SU-DHL-6 (cell line): Measurements from ENCODE around the gene RASL10A.

Experiments
- H2AFZ ChIP-seq: fragments of 200-600 bp; sonication (generic); 2 replicates; pipeline ENCODE4 v1.6.1; 2014; ENCODE audit warnings: low read depth, mild to moderate bottlenecking, moderate library complexity, mixed read lengths, antibody characterized with exemption, low read length; ENCODE audit not compliant: severe bottlenecking
- H3F3A ChIP-seq: fragments of 200-600 bp; shearing (Covaris generic); 2 replicates; pipeline ENCODE4 v1.6.0; 2016; ENCODE audit warnings: antibody characterized with exemption, mild to moderate bottlenecking; ENCODE audit not compliant: insufficient read depth
- H3K27ac ChIP-seq: fragments of 200-600 bp; sonication (generic); 2 replicates; pipeline ENCODE4 v1.5.1; 2016; ENCODE audit warnings: low read depth, mild to moderate bottlenecking, low read length, moderate library complexity, mixed read lengths
- H3K27me3 ChIP-seq: fragments of 200-600 bp; sonication (generic), shearing (Covaris generic); 2 replicates; pipeline ENCODE4 v1.6.0; 2014; ENCODE audit warnings: mild to moderate bottlenecking, low read length
- H3K36me3 ChIP-seq: fragments of 200-600 bp; sonication (generic); 2 replicates; pipeline ENCODE4 v1.6.1; 2014; ENCODE audit warnings: mild to moderate bottlenecking, low read length, mixed read lengths
- H3K4me2 ChIP-seq: fragments of 300-600, 200-600 bp; shearing (Covaris generic), sonication (generic); 2 replicates; pipeline ENCODE4 v1.6.0; 2014; ENCODE audit warnings: low read length, low read depth, mild to moderate bottlenecking; ENCODE audit not compliant: poor library complexity, severe bottlenecking
- H3K4me3 ChIP-seq: fragments of 200-600 bp; sonication (generic); 2 replicates; pipeline ENCODE4 v1.5.1; 2014; ENCODE audit warnings: antibody characterized with exemption, low read length, mild to moderate bottlenecking, mixed read lengths; ENCODE audit not compliant: insufficient read depth, poor library complexity, severe bottlenecking
- H3K79me2 ChIP-seq: fragments of 200-600 bp; sonication (generic); 2 replicates; pipeline ENCODE4 v1.6.1; 2014; ENCODE audit warnings: mild to moderate bottlenecking, low read length, moderate library complexity; ENCODE audit not compliant: insufficient read depth
- H3K9ac ChIP-seq: fragments of 200-600 bp; sonication (generic); 2 replicates; pipeline ENCODE4 v1.7.0; 2014; ENCODE audit warnings: mild to moderate bottlenecking, low read length
- H3K9me2 ChIP-seq: fragments of 200-600 bp; sonication (generic); replicated peaks from 2 replicates; pipeline ENCODE4 v1.6.1; 2014; ENCODE audit warnings: low read length; ENCODE audit not compliant: insufficient read depth
- H3K9me3 ChIP-seq: fragments of 200-600 bp; sonication (generic); 2 replicates; pipeline ENCODE4 v1.6.1; 2014; ENCODE audit warnings: low read length, mixed read lengths; ENCODE audit not compliant: insufficient read depth
- H4K20me1 ChIP-seq: fragments of 200-600 bp; sonication (generic); 2 replicates; pipeline ENCODE4 v1.6.1; 2014; ENCODE audit warnings: low read depth, mild to moderate bottlenecking, antibody characterized with exemption, low read length, moderate library complexity, mixed read lengths
- CTCF ChIP-seq: fragments of 200-600 bp; sonication (generic); IDR thresholded peaks from one replicate; pipeline ENCODE4 v1.5.1; 2017; ENCODE audit warnings: antibody characterized with exemption, mild to moderate bottlenecking, low read length, moderate library complexity; ENCODE audit not compliant: insufficient read depth, poor library complexity, severe bottlenecking
- EZH2phosphoT487 ChIP-seq: fragments of 200-600 bp; sonication (generic), shearing (Covaris generic); conservative IDR thresholded peaks from 2 replicates; pipeline ENCODE4 v1.6.1; 2018; ENCODE audit warnings: mild to moderate bottlenecking, antibody characterized with exemption, low read length, moderate library complexity, mixed read lengths

Gene RASL10A

GRCh38 chr22:29265929-29266328 is 49.6 kb downstream of the RASL10A start:
- H3K36me3 ChIP-seq, result 0 out of 2 replicates have a peak, but pooled peaks cover 9% of the 10 kb centered on the region
- peaks cover 19% of the 10 kb centered on the region for H4K20me1 ChIP-seq
- no peaks in the 10 kb centered on the region for H3K9me2 ChIP-seq
- peaks cover 42% of the 10 kb centered on the region for H3K79me2 ChIP-seq
- TF ChIP-seq CTCF, result no peak
- TF ChIP-seq EZH2phosphoT487, result no peak
- no peaks in the 10 kb centered on the region for H3K9me3 ChIP-seq
- no peaks in the 10 kb centered on the region for H3K27me3 ChIP-seq
- no peaks in the 10 kb centered on the region for H3F3A ChIP-seq
- H3K4me3 ChIP-seq, result no peak overlapping the region
- H3K27ac ChIP-seq, result no peak overlapping the region
- no peak overlapping the region for H3K9ac ChIP-seq
- H2AFZ ChIP-seq, result no peak overlapping the region
- H3K4me2 ChIP-seq, result peak overlapping the region; percentile 95

- Histone ChIP-seq H3K27ac (no peak overlapping the region), H3K9me3 (no peaks in the 10 kb centered on the region), H3K79me2 (peaks cover 35% of the 10 kb centered on the region), H3K9me2 (no peaks in the 10 kb centered on the region), H4K20me1 (peaks cover 12% of the 10 kb centered on the region), H2AFZ (no peak overlapping the region), H3K4me3 (no peak overlapping the region), H3K36me3 (0 out of 2 replicates have a peak, but pooled peaks cover 5% of the 10 kb centered on the region), H3K4me2 (no peak overlapping the region), H3F3A (no peaks in the 10 kb centered on the region), H3K9ac (no peak overlapping the region), H3K27me3 (no peaks in the 10 kb centered on the region)
- TF ChIP-seq EZH2phosphoT487 (no peak), CTCF (no peak)
Measured at GRCh38 chr22:29265305-29265704, 50.2 kb downstream of the RASL10A start.

DNA sequence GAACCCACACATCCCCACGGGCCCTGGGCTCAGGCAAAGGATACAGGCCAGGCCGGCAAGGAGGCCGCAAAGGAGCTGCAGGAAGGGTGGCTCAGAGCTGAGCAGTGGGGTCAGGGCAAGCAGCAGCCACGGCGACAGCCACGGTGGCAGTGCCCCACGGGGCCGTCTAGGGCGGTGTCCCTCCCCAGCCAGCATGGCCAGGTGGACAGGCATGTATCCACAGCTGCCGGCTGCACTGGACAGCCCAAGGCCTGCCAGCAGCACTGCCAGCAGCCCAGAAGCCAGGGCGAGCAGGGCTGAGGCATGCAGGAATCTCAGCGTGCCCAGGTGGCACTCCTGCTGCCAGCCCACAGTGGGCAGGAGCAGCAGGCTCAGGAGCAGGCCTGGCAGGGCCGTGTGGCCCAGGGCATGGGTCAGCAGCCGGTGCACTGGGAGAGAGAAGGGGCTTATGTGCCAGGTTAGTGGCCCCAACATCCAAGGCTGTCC is 51.7 kb downstream of the RASL10A start:
- no peak overlapping the region for H3K9ac ChIP-seq
- H3K79me2 ChIP-seq, result peaks cover 21% of the 10 kb centered on the region
- no peaks in the 10 kb centered on the region for H3K9me2 ChIP-seq
- H3K4me2 ChIP-seq, result no peak overlapping the region
- H2AFZ ChIP-seq, result no peak overlapping the region
- no peak overlapping the region for H3K27ac ChIP-seq
- H3K27me3 ChIP-seq, result no peaks in the 10 kb centered on the region
- H3F3A ChIP-seq, result no peaks in the 10 kb centered on the region
- no peaks in the 10 kb centered on the region for H4K20me1 ChIP-seq
- no peaks in the 10 kb centered on the region for H3K9me3 ChIP-seq
- TF ChIP-seq EZH2phosphoT487 (no peak), CTCF (no peak)
- no peaks in the 10 kb centered on the region for H3K36me3 ChIP-seq
- no peak overlapping the region for H3K4me3 ChIP-seq
